Stimulated activated CD8-positive, alpha-beta memory T cell treated with anti-CD3 and anti-CD28 coated beads, Interleukin-12 subunit alpha, Interleukin-12 subunit beta, amount 100 ng/mL, for 4 hours (primary cell): ENCODE results near the gene PLAAT4.
"Not testable (repeated sequence)": the region's sequence is repeated elsewhere in the genome, so short reads cannot be mapped to it uniquely, and the experiment has no call there.

Experiments used
- DNase-seq: peaks from one replicate; pipeline ENCODE4 v3.0.0-alpha.2; 2020; ENCODE audit warnings: low read depth

Gene PLAAT4

DNA sequence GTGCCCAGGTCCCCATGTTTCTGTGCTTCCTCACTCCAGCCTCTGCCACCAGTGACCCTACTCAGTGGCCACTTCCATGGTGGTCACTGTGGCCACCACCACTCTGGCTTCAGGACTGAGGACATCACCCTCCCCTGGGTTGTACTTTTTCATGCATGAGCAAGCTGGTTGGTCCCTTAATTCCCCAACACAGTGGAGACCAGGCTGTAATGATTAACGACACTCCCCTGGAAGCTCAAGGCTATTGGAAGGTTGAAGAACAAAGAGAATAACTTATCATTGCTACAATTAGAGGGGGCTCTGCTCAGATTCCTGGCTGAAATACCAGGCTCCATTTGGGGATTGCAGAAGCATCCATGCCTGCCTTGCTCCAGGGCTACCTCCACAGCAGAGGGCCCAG lies 10.5 kb downstream of the PLAAT4 start:
- DNase-seq, result no peak

DNA sequence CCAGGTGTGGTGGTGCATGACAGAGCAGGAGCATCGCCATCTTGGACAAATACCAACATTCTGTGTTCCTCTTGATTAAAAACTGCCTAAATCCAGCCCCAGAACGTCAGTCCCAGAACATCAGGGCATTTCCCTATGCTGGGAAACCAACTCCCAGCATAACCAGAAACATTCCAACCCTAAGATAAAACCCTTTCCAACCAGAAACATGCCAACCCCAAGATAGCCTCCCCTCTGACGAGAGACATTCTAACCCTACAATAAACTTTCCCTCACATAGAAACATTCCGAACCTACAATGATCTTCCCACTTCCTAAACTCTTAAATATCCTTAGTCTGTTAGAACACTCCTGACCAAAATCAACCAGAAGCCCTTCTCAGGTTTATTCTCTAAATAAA lies 11.6 kb downstream of the PLAAT4 start:
- no peak for DNase-seq

DNA sequence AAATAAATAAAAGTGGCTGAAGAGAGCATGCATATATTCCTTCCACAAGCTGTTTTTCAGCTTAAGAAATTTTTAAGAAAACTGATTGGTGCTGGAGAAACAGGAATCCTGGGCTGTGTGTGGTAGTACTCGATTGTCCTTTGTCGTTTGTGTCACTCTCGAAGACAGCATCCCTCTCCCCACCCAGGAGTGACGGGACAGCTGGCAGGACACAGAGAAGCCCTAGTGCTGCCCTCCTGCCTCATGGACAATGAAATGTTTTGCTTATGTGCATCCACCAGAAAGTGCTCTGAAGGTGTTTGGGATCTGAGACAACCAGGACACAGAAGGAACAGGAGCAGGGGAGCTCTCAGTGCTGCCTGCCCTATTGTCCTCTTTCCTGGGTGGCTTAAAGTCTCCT lies 12.8 kb downstream of the PLAAT4 start:
- no peak for DNase-seq

DNA sequence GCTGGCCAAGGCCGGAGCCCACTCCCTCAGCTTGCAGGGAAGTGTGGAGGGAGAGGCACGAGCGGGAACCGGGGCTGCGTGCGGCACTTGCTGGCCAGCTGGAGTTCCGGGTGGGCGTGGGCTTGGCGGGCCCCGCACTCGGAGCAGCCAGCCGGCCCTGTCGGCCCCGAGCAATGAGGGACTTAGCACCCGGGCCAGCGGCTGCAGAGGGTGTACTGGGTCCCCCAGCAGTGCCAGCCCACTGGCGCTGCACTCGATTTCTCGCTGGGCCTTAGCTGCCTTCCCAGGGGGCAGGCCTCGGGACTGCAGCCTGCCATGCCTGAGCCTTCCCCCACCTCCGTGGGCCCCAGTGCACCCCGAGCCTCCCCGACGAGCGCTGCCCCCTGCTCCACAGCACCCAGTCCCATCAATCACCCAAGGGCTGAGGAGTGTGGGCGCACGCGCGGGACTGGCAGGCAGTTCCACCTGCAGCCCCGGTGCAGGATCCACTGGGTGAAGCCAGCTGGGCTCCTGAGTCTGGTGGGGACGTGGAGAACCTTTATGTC lies 13.6 kb downstream of the PLAAT4 start:
- DNase-seq, result not testable (repeated sequence)

DNA sequence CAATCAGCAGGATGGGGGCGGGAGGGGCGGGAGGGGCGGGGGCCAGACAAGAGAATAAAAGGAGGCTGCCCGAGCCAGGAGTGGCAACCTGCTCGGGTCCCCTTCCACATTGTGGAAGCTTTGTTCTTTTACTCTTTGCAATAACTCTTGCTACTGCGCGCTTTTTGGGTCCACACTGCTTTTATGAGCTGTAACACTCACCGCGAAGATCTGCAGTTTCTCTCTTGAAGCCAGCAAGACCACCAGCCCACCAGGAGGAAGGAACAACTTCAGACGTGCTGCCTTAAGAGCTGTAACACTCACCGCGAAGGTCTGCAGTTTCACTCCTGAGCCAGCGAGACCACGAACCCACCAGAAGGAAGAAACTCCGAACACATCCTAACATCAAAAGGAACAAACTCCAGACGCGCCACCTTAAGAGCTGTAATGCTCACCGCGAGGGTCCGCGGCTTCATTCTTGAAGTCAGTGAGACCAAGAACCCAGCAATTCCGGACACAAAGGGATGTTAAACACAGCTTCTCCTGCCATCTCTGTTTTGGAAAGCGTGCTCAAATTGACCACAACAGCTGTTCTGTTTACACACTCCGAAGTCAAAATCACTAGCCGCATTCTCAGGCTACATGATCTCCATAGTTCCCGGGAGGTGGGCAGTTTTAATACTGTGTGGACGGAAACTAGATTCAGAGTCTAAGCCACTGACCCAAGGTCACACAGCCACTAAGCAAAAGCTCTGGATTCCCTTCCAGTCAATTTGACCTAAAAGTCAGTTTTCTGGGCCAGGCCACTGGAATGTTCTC lies 14.7 kb downstream of the PLAAT4 start:
- DNase-seq, result no peak

DNA sequence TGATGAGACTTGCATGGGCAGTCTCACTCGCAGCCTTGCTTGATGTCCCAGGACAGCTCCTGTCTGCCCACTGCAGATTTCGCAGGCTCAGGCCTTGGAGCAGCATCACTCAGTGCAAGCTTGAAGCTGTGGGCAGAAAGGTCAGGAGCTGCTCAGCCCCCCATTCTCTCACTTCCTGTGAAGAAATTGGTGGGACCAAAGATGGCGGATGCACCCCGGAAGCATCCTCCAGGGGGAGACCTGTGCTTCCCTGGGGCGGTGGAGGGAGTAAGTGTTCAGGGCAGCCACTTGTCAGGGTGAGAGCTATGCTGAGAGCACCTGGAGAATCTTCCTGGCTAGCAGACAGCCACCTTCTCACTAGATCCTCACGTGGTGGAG lies 15.3 kb downstream of the PLAAT4 start:
- no peak for DNase-seq

DNA sequence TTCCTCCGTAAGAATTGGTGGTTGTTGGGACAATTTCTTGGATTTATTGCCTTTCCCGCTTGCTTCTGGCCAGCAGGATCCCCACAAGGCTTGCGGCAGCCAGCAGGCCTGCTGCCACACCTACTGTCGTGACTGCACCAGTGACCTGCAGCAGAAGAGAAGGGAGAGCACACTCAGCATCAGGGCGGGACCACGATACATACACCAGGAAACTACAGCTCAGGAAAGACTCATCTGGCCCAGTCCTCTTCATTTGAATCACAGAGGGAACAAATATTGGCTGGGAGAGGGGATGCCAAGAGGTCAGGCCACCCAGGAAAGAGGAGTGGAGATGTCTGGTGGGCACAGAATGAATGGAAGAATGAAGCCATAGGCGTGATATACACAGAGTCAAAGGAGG lies 16.3 kb downstream of the PLAAT4 start:
- no peak for DNase-seq

DNA sequence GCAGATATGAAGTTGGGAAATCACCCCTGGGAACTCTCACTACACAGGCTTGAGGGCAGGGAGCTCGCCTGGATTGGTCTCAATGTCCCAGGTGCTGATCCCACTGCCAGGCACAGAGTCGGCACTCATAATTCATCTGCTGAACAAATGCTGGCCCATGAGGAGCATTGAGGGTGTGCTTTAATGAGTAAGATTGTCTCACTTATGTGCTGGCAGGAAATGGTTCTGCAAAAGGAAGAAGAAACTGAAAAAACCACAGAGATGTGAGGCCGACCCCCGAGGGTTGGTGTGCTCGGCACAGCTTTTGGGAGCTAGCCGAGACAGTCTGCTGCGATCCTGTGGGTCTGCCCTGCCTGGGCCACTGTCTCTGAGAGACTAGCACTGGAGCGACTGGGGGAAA lies 17.2 kb downstream of the PLAAT4 start:
- DNase-seq, result peak; percentile 41

DNA sequence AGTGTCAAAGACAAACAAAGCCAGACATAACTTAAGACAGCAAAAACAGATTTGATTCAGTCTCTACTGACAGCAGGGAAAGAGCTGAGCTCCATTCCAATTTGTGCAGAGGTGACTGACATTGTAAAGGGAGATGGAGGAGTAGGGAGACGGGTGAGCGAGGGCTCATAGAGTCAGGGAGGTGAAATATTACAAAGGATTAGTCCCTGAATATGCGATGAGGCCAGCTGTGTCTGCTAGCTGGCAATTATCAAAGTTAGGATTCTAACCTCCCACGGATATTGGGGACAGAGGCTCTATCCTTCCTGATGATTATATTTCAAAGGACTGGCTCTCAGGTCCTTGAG lies 18.2 kb downstream of the PLAAT4 start:
- DNase-seq, result no peak

DNA sequence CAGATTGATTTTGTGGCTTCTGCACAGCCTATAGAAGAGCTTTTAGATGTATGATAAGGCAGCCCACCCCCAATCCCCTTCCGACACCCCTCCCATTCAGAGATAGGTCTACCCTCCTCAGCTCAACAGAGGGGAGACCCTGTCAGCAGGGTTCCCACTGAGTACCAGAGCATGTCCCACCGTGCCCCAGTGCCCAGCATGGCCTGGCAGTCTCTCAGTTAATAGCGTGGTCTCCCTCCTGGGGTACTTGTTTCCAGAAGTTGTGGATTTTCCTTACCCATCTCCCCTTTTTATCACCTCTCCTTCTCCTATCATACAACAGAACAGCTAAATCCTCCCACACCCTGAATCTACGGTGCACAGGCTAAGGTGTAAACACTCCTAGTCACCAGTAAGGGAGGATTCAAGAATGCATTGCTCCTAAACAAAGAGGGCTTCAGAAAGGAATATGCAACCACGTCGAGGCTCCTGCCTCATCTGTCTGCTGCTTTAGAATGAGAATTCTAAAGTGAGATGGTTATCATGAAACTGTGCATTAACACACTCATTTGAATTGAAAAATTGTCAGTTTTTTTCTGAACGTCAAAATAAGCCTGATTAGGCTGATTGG lies 19.9 kb downstream of the PLAAT4 start:
- DNase-seq, result no peak

DNA sequence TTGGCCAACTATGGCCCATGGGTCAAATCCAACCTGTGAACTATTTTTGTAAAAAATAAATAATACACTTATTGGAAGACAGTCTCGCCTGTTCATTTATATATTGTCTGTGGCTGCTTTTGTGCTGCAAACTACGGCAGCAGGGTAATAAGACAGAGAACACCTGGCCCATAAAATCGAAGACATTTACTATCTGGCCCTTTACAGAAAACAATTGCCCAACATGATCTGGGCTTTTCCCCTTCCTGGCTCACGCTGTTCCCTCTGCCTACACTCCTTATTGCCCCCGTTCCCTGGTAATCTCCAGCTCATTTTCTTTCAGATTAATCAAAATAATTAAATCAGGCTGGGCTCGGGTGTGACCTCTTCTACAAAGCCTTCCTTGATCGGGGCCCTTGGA lies 21.0 kb downstream of the PLAAT4 start:
- DNase-seq, result no peak

DNA sequence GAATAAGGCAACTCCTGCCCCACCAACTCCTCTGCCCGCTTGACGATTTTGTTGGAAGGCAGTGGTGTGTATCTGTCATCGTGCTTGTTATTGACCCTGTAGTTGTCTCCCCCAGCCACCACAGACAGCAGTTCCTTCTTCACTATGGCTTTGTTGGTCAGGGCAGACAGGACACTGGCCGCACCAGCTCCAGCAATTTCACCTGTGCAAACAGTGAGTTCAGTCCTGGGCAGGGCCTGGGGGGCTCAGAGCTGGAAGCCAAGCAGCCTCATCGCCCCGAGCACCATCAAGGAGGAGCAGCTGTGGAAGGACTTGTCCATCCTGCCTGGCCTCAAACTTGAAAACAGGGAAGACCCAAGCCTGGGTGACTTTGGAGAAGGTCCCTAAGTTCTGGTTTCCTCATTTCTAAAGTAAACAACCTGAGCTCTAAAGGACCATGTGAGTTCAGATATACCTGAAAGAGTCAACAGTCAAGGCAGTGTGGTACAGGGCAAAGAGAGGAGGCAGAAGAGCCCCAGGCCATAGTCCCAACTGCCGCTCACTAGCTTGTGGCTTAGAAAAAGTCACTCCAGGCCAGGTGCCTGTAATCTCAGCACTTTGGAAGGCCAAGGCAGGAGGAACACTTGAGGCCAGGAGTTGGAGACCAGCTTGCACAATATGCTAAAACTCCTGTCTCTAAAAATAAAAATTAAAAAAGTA lies 22.0 kb downstream of the PLAAT4 start:
- no peak for DNase-seq

DNA sequence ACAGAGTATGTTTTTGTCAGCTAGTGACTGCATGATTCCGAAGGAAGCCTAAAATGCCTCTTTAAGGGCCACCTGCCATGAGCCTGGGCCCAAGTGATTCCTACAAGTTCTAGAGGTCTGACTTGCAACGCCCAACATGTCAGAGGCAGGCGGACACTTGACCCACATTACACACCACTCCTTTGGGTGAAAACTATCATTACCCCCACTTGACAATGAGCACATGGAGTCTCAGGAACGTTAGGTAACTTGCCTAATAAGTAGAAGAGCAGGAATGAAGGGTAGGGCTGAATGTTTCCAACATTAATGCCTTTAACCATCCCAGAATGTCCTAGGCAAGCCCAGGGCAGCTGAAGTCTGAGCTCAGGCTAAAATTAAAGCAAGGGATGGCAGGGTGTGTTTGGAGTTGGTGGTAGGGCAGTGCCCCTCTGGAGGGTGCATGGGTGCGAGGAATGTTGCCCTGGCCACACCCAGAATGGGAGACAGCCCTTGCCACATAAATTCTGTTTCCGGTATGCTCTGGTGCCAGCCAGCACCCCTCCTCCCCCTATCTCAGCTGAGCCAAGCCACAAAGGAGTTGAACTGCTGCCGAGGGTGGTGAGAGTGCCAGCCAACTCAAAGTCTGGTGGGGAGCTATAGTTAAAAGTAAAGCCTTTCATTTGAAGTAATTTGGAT lies 24.0 kb downstream of the PLAAT4 start:
- no peak for DNase-seq

DNA sequence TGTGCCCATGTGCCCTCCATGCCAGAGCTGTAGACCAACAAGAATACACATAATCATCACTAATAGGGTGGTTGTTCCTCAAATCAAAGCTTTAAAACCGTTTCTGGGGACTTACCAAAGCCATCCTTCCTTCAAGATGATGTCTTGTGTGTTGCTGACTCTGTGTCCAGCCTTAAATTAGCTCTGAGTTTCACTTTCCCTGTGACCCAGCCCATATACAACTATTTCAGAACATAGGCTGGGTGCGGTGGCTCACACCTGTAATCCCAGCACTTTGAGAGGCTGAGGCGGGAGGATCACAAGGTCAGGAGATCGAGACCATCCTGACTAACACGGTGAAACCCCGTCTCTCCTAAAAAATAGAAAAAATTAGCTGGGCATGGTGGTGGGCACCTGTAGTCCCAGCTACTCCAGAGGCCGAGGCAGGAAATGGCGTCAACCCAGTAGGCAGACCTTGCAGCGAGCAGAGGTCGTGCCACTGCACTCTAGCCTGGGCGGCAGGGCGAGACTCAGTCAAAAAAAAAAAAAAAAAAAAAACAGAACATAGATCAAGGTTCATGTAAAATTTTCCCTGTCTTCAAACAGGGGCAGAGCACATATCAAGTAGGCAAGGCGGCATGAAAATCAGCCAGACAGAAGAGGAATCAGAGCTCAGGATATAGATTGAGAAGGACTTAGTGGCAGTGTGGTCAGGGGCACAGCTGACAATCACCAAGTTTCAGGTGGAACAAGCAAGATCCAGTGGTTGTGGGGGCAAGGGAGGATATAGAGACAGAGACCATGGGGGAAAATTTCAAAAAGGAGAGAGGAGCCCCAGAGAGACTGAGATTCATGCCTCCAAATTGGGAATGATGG lies 26.8 kb downstream of the PLAAT4 start, which contains the start of gene PLAAT2:
Gene PLAAT2 (minus strand): TSS at position 179 of the 855 bp plus-strand sequence. CDS start 55 bp downstream, at position 124.
- no peak for DNase-seq

DNA sequence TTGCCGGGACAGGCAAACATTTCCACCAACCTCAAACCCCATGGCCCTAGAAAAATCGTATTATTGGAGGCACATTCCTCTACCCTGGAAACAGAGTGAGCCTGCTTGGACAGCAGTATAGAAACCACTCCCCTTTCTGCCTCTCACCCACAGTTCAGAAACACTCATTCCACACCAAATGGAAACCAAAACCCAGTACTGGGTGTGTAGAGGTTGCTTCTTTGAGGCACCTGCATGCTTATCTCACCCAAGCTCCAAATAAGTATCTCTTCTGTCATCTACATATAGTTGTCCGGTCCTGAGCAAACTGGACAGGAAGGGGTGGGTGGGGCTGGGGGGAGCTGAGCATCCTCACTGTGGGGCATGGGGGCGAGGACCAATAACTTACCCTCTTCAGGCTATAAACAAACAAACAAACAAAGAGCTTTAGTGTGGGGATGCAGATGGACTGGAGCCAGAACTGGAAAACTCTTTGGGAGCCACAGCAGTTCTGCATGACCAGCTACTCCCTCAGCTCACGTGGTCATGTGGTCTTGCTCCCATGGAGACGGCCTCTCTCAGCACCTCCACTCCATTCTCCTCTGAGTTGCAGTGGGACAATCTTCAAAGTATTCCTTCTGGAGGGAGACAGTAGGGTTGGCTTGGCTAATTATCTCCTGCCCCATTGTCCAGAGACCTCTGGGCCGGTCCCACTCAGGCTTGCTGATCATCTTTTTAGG lies 27.6 kb downstream of the PLAAT4 start:
- DNase-seq, result no peak

DNA sequence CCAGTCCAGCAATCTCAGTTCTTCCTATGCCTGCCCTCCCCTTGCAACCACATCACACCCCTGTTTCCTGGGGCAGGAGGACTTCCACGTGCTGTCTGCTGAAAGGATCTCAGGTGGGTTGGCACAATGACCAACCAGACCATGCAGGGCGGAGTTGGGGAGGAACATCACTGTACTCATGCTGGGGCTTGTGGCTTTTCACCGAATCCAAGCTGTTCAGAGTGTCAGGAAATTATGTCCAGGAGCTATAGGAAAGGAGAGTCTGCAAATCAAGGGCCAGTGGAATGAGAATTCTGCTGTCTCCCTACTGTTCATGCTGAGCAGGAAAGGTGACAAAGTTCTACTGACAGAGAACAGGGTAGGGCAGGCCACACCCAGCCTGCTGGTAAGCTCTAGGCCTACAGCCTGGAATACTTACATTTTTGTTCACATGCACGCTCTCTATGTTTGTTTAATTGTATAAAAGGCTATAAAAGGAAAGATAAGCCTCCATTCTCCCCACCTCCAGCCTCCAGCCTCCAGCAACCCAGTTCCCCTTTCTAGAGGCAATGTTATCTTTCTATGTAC lies 28.3 kb downstream of the PLAAT4 start:
- DNase-seq, result no peak

DNA sequence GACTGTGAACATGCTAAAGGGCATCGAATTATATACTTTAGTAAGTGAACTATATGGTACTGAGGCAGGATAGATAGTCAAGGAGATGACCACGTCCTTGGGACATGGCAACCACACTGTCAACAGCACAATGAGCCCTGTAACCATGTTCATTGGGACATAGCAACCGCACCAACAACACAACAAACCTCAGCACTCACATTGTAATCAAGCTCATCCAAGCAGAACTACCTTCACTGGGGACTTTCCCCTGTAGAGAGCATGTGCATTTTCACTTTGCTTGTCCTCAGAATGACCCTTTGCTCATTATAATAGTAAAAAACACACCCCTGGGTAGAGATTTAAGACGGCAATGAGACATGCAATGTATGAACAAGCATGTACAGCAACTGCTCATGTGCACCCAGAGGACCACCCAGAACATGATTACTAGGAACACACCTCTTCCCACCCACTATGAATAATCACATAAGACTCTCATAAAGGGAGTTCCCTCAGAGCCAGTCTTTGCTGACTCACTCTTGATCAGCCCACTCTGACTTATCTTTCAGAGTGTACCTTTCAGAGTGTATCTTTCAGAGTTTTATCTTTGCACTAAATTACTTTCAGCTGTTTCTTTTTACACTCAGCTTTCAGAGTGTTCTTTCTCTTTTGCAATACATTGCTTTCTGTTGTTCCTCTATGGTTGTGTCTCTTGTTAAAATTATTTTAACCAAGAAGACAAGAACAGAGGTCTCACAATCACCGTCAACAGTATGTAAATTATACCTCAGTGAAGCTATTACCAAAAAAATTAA lies 30.6 kb downstream of the PLAAT4 start:
- peak; percentile 36 for DNase-seq

DNA sequence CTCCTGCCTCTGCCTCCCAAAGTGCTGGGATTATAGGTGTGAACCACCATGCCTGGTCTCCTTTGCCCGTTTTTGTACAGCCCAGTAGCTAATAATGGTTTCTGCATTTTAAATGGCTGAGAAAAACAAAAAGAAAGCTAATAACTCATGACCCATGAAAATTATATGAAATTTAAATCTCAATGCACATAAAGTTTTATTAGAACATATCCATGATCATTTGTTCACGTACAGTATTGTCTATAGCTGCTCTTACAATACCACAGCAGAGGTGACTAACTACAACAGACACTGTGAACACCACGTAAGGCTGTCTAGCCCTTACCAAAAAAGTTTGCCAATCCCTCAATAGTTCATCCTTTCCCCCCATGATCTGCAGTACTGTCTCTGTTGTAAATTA lies 33.0 kb downstream of the PLAAT4 start:
- DNase-seq, result no peak

DNA sequence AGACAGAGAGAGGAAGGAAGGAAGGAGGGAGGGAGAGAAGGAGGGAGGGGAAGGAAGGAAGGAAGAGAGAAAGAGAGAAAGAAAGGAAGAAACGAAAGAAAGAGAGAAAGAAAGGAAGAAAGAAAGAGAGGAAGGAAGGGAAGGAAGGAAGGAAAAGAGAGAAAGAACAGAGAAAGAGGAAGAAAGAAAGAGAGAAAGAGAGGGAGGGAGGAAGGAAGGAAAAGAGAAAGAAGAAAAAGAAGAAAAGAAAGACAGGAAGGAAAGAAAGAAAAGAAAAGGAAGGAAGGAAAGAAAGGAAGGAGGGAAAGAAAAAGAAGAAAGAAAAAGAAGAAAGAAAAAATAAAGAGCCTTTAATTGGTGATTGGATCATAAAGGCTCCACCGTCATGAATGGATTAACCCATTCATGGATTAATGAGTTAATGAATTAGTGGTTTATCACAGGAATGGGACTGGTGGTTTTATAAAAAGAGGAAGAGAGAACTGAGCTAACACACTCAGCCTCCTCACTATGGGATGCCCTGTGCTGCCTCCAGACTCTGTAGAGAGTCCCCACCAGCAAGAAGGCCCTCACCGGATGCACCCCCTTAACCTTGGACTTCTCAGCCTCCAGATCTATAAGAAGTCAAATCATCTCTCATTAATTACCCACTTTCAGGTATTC lies 35.5 kb downstream of the PLAAT4 start:
- DNase-seq, result no peak
